SH-SY5Y (cell line): Measurements from ENCODE around the gene TNS4.

Experiments
- GATA2 ChIP-seq: IDR thresholded peaks from 2 replicates; pipeline ENCODE4 v1.6.1; 2011; ENCODE audit warnings: mild to moderate bottlenecking, low read depth, low read length
- GATA3 ChIP-seq: IDR thresholded peaks from 2 replicates; pipeline ENCODE4 v1.6.1; 2011; ENCODE audit warnings: low read depth, mild to moderate bottlenecking, low read length, moderate library complexity

DNA sequence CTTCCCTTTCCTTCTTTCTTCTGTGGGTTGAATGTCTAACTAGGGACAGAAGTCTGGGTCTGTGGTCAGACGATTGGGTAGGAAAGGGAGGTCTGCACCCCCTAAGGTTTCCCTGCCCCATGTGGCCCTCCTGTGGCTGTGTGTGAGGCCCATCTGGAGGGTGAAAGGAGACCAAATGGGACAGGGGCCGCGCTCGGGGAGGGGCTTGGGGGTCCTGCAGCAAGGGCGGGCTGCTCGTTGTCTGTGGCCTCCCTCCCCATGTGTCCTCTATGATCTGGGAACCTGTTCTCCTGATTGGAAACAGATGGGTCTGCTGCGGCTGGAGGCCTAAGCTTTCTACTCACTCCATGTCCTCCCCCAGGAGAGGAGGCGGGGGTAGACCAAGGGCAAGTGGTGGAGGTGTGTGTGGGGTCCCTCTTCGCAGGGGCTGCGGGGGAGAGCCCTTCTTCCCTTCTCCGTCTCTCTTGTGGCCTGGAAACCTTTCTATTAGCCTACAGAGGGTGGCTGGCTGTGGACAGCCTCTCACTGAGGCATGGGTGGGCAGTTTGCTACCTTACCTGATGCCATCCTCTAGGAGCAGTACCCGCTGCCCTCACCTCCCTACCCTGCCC is 39.6 kb downstream of the TNS4 start:
- TF ChIP-seq GATA2, result no peak
- TF ChIP-seq GATA3, result no peak
